HG03060 (cell line): ENCODE measurements around the gene DET1.
"Not testable (repeated sequence)": the region's sequence is repeated elsewhere in the genome, so short reads cannot be mapped to it uniquely, and the experiment has no call there.

ENCODE experiments used
- ATAC-seq: cut with Tn5 transposase; IDR thresholded peaks from one replicate; pipeline ENCODE4 v1.9.1; 2021; ENCODE audit warnings: low read depth, moderate number of reproducible peaks; ENCODE audit not compliant: unreplicated experiment

The DET1 gene

DNA sequence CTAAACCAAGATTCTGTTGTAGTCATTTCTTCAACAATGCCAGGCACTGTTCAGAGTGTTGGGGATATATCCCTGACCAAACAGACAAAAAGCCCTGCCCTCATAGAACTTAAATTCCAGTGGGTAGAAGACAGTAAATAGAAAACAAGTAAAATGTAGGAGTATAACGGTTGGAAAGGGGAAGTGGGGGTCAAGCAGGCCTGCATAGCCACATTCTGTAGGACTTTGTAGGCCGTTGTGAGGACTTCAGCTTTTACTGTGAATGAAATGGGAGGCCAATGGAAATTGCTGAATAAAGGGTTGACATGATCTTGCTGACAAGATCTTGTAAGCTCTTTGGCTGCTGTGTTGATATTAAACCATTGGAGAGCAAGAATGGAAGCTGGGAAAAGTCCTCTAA, 77.2 kb downstream of the DET1 start:
- ATAC-seq, result no peak

GRCh38 chr15:88468721-88469120, 77.8 kb downstream of the DET1 start:
- not testable (repeated sequence) for ATAC-seq

DNA sequence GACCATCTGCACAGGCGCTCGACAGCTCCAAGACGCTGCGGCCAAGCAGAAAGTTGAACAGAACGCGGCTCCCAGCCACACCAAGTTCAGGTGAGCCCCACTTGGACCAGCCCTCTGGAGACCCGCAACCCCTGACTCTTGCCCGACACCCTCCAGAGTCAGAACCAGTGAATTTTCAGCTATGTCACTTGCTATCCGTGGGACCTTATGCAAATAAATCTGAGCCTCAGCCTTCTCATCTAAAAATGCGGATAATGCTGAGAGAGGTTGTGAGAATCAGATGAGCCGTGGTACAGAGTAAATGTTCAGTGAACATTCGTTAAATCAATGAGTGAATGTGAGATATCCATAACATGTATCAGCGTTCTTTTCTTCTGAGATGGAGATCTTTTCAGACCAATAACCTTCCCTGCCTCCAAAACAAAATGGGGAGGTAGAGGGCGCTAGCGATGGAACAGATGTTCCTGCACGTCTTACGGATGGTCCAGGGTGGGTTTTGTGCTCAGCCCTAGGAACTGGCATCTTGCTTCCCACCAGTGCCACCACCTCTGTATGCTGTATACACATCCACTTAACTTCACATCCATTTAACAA, 78.4 kb downstream of the DET1 start:
- no peak for ATAC-seq

DNA sequence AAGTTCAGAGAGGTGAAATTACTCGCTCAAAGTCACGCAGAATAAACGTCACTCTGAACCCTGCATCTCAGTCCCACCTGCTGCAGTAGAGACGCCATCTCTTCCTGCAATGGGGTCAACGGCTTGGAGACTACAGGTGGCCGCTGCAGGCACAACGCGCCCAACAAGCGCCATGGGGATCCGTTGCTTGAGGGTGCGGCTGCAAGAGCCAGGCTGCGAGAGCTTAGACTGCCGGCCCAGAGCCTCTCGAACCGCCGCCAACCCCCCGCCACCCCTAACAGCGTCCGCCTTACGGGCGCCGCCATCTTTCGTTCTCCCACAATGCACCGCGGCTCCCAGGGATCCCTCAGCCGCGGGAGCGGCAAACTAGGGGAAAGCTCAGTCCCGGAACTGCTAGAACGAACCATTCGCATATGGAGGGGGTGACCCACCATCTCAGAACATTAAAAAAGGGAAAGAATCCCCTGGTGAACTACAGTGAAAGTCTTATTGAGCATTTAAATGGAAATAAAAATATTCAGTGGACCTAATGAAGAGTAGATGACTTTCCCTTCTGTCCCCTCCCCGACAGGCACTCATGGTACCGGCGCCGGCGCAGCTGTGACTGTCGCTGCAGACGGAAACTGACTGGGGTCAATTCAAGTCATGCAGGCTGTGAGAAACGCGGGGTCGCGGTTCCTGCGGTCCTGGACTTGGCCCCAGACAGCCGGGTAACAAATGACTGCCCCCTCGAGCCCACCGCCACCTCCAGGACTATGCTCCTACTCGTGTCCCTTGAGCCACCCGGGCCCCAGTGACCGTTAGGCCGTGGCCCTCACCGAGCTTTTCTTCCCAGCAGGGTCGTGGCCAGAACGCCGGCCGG, 79.2 kb downstream of the DET1 start, which contains the start of the genes MRPL46 and MRPS11:
TSS of gene MRPL46 (minus strand) at position 316 of the 862 bp plus-strand sequence. CDS start at position 305, 11 bp downstream.
TSS of gene MRPS11 (plus strand) at position 636 of the 862 bp plus-strand sequence. CDS start at position 646, 10 bp downstream.
- ATAC-seq, result peak; percentile 68

DNA sequence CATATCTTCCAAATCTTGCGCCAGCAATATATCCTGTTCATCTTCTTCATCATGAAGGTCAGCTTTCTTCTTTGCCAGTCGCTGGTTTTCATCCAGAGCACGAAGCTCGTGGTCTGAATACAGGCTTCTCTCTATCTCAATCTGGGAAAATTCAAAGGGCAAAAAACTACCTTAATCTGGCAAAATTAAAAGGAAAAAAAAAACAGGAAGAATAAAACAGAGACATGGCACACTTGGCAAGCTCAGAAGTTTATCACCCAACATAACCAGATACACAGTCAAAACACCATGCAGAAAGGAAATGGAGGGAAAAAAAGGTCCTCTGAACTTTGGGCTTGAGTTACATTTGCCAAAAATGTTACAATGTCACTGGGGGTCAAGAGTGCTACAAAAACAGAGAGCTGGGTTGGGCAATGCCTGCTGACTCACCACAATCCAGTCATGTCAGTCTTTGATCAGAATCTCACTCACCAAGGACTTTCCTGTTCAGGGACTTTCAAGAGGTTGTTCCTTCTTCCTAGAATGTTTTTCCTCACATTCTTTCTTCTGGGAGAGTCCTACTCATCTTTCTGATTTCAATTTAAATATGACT, 80.8 kb downstream of the DET1 start:
- no peak for ATAC-seq

GRCh38 chr15:88463870-88464532, 82.5 kb downstream of the DET1 start:
- no peak for ATAC-seq
